ENCODE results near the gene IRF2.

GRCh38 chr4:184428787-184429186 is 45.6 kb downstream of the IRF2 start:
- TF ChIP-seq CTCF (IDR thresholded peaks at IDR 0.05; ENCODE audit: poor library complexity, severe bottlenecking), result no peak
- TF ChIP-seq REST (IDR thresholded peaks at IDR 0.05; ENCODE audit: borderline replicate concordance), result no peak
- no peak for TF ChIP-seq POLR2AphosphoS5 (IDR thresholded peaks at IDR 0.05)
- no peak for TF ChIP-seq EP300 (conservative IDR thresholded peaks at IDR 0.05; ENCODE audit: poor library complexity, severe bottlenecking)
- no peak for TF ChIP-seq RAD21 (conservative IDR thresholded peaks at IDR 0.05)
- TF ChIP-seq TAF1 (IDR thresholded peaks at IDR 0.05; ENCODE audit: low read depth), result no peak
- no peak for TF ChIP-seq EZH2 (IDR thresholded peaks at IDR 0.05; ENCODE audit: borderline replicate concordance, insufficient read depth, low read length, poor library complexity, severe bottlenecking)
